ENCODE measurements around the gene MX2. TPM values are rescaled to one million over a fixed set of nuclear protein-coding genes. Genes with fewer than 3 reads are reported as not detected.

Gene MX2
- polyA plus RNA-seq, 5 donors = 0.76 to 2.6 (median 2.0) TPM

Other genes starting within 250 kb of the MX2 start
- 10 to 100 TPM; 26.9 to 37.5 (median 34.4) TPM for gene BACE2, start 193.9 kb upstream of the MX2 start, polyA plus RNA-seq (ENCODE audit: insufficient read depth in 1 of 5, insufficient read length in 5 of 5, low replicate concordance in 1 of 5)
- 10 to 100 TPM in 4 of 5 donors, 1 to 10 TPM in 1; 8.6 to 24.0 (median 14.3) TPM for gene FAM3B, start 45.2 kb upstream of the MX2 start, polyA plus RNA-seq (ENCODE audit: insufficient read depth in 1 of 5, insufficient read length in 5 of 5, low replicate concordance in 1 of 5)
- 10 to 100 TPM in 1 of 5 donors, 1 to 10 TPM in 4; 6.3 to 11.3 (median 7.4) TPM for gene MX1, start 64.2 kb downstream of the MX2 start, polyA plus RNA-seq (ENCODE audit: insufficient read depth in 1 of 5, insufficient read length in 5 of 5, low replicate concordance in 1 of 5)
- 10 to 100 TPM; 47.6 to 58.0 (median 50.4) TPM for gene TMPRSS2, start 146.1 kb downstream of the MX2 start, polyA plus RNA-seq (ENCODE audit: insufficient read depth in 1 of 5, insufficient read length in 5 of 5, low replicate concordance in 1 of 5)

Measured in right lung (tissue), 5 donors.